Measurements from ENCODE around the gene METTL3.

The METTL3 gene

GRCh38 chr14:21526672-21527317, 15.7 kb upstream of the METTL3 start:
- no peak for DNase-seq (ENCODE audit: low read depth in 2 of 2)

- DNase-seq (ENCODE audit: low read depth in 2 of 2) = peak; percentile 37 to 50
Observed at GRCh38 chr14:21525962-21526671, 15.0 kb upstream of the METTL3 start, which contains the start of gene SALL2. Gene SALL2, minus strand, starts transcription at chr14:21526346. Its CDS starts 219 bp downstream, at chr14:21526127.

- DNase-seq (ENCODE audit: low read depth in 2 of 2) = no peak
Observed at GRCh38 chr14:21525571-21525961, 14.4 kb upstream of the METTL3 start.

- DNase-seq (ENCODE audit: low read depth in 2 of 2) = no peak
Observed at GRCh38 chr14:21524575-21525490, 13.7 kb upstream of the METTL3 start.

GRCh38 chr14:21523203-21523602, 12.1 kb upstream of the METTL3 start:
- no peak for DNase-seq (ENCODE audit: low read depth in 2 of 2)

- DNase-seq (ENCODE audit: low read depth in 2 of 2) = no peak
Observed at GRCh38 chr14:21521501-21521900, 10.4 kb upstream of the METTL3 start.

- no peak for DNase-seq (ENCODE audit: low read depth in 2 of 2)
Observed at GRCh38 chr14:21520767-21521166, 9.6 kb upstream of the METTL3 start.

GRCh38 chr14:21518725-21519124, 7.6 kb upstream of the METTL3 start:
- DNase-seq (ENCODE audit: low read depth in 2 of 2) = no peak

- DNase-seq (ENCODE audit: low read depth in 2 of 2) = no peak
Observed at GRCh38 chr14:21514341-21514740, 3.2 kb upstream of the METTL3 start.

- DNase-seq (ENCODE audit: low read depth in 2 of 2) = no peak
Observed at GRCh38 chr14:21509432-21510143, 1.6 kb downstream of the METTL3 start.

GRCh38 chr14:21506557-21506956, 4.6 kb downstream of the METTL3 start:
- DNase-seq (ENCODE audit: low read depth in 2 of 2) = no peak

GRCh38 chr14:21505012-21505553, 6.1 kb downstream of the METTL3 start:
- DNase-seq (ENCODE audit: low read depth in 2 of 2) = no peak

- no peak for DNase-seq (ENCODE audit: low read depth in 2 of 2)
Observed at GRCh38 chr14:21503376-21503775, 7.8 kb downstream of the METTL3 start.

GRCh38 chr14:21501568-21501967, 9.6 kb downstream of the METTL3 start:
- no peak for DNase-seq (ENCODE audit: low read depth in 2 of 2)

GRCh38 chr14:21498540-21499526, 12.3 kb downstream of the METTL3 start:
- DNase-seq (ENCODE audit: low read depth in 2 of 2) = no peak

- DNase-seq (ENCODE audit: low read depth in 2 of 2) = no peak
Observed at GRCh38 chr14:21496453-21496852, 14.7 kb downstream of the METTL3 start.

GRCh38 chr14:21494902-21495762, 16.0 kb downstream of the METTL3 start:
- no peak for DNase-seq (ENCODE audit: low read depth in 2 of 2)

- DNase-seq (ENCODE audit: low read depth in 2 of 2) = no peak
Observed at GRCh38 chr14:21486640-21487087, 24.5 kb downstream of the METTL3 start.

All from activated CD8-positive, alpha-beta memory T cell treated with anti-CD3 and anti-CD28 coated beads for 4 hours (primary cell).